Measurements from ENCODE around the gene PREB. TPM values are rescaled to one million over a fixed set of nuclear protein-coding genes. Genes with fewer than 3 reads are reported as not detected.
"Not testable (repeated sequence)": the region's sequence is repeated elsewhere in the genome, so short reads cannot be mapped to it uniquely, and the experiment has no call there.

Gene PREB
- total and polyA plus RNA-seq, 4 donors: 24.9 to 48.1 (median 44.2) TPM

DNA sequence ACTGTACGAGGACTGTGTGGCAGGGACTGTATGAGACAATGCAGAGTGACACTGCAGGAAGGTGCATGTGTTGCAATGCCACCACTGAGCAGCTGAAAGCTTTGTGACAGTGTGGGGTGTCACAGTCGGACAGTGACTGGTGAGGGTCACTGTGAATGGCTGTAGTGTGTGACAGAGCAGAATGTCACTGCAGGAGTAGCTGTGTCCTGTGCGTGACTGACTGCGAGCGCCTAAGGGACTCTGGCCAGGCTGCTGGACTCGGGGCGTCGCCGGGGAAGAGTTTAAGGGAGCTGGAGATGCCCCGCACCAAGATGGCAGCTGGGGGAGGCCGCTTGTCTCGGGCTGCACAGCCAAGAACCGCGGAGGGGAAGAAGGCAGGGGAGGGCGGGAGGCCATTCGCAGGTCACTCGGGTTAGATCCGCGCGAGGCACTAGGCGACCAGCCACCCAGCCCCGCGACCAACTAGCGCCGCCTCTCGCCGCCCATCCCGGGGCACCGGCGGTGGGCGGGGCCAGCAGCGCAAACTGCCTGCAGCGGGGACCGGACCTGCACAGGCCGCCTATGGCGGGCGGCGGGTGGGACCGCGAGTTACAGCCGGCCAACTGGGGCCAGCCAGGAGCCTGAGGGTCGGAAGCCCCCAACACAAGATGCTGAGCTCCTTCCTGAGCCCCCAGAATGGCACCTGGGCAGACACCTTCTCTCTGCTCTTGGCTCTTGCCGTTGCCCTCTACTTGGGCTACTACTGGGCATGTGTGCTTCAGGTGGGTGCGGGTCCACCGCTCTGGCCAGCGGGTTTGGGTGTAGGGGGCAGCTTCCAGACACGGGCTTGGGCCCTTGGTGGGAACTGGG is 10.9 kb downstream of the PREB start, which contains the start of gene ABHD1:
ABHD1 (plus strand) TSS at position 514 of the 849 bp plus-strand sequence; CDS start at position 648, 134 bp downstream.
- no peaks in the 10 kb centered on the region for H3K9me3 ChIP-seq (ENCODE audit: control insufficient read depth, low read length)
- H3K27me3 ChIP-seq (ENCODE audit: control insufficient read depth in 1 of 2, insufficient read depth in 2 of 2, low read length in 1 of 2): no peaks in the 10 kb centered on the region
- H3K27ac ChIP-seq (ENCODE audit: low read depth in 1 of 2, low read length in 2 of 2): no peak within 1 kb of the TSS
- H3K4me3 ChIP-seq (ENCODE audit: low read length in 2 of 2): peak within 1 kb of the TSS; percentile 14 to 29
- ATAC-seq (ENCODE audit: low FRiP score): peak; percentile 88
- no peaks in the 10 kb centered on the region for H3K4me1 ChIP-seq (ENCODE audit: control insufficient read depth in 1 of 2, insufficient read depth in 2 of 2, low read length in 2 of 2)
- intact Hi-C loops (cut with DNase I): no loop called here
- H3K36me3 ChIP-seq (ENCODE audit: control insufficient read depth in 1 of 2, insufficient read depth in 2 of 2, low read length in 1 of 2): no peaks in the 10 kb centered on the region
- peak; percentile 78 to 86 for DNase-seq
- WGBS, 2 donors: 6 to 7% methylated on average over 47 of the region's 47 CpGs

GRCh38 chr2:27122791-27123190 is 11.6 kb downstream of the PREB start:
- no peak for DNase-seq
- intact Hi-C loops (cut with DNase I): no loop called here
- Histone ChIP-seq H3K27ac (ENCODE audit: low read depth in 1 of 2, low read length in 2 of 2) (no peak overlapping the region), H3K9me3 (ENCODE audit: control insufficient read depth, low read length) (no peaks in the 10 kb centered on the region), H3K4me1 (ENCODE audit: control insufficient read depth in 1 of 2, insufficient read depth in 2 of 2, low read length in 2 of 2) (no peaks in the 10 kb centered on the region), H3K36me3 (ENCODE audit: control insufficient read depth in 1 of 2, insufficient read depth in 2 of 2, low read length in 1 of 2) (no peaks in the 10 kb centered on the region), H3K27me3 (ENCODE audit: control insufficient read depth in 1 of 2, insufficient read depth in 2 of 2, low read length in 1 of 2) (no peaks in the 10 kb centered on the region), H3K4me3 (ENCODE audit: low read length in 2 of 2) (no peak overlapping the region)
- 91 to 93% methylated on average over 7 of the region's 7 CpGs for WGBS, 2 donors
- no peak for ATAC-seq (ENCODE audit: low FRiP score)

- ATAC-seq (ENCODE audit: low FRiP score): no peak
- intact Hi-C loops (cut with DNase I): no loop called here
- no peak for DNase-seq
- no peaks in the 10 kb centered on the region for H3K9me3 ChIP-seq (ENCODE audit: control insufficient read depth, low read length)
- no peak overlapping the region for H3K27ac ChIP-seq (ENCODE audit: low read depth in 1 of 2, low read length in 2 of 2)
- no peaks in the 10 kb centered on the region for H3K4me1 ChIP-seq (ENCODE audit: control insufficient read depth in 1 of 2, insufficient read depth in 2 of 2, low read length in 2 of 2)
- 85 to 92% methylated on average over 2 of the region's 2 CpGs for WGBS, 2 donors
- no peaks in the 10 kb centered on the region for H3K36me3 ChIP-seq (ENCODE audit: control insufficient read depth in 1 of 2, insufficient read depth in 2 of 2, low read length in 1 of 2)
- H3K27me3 ChIP-seq (ENCODE audit: control insufficient read depth in 1 of 2, insufficient read depth in 2 of 2, low read length in 1 of 2): no peaks in the 10 kb centered on the region
- H3K4me3 ChIP-seq (ENCODE audit: low read length in 2 of 2): no peak overlapping the region
These were observed 12.5 kb downstream of the PREB start for GRCh38 chr2:27121906-27122305.

GRCh38 chr2:27119330-27119670 is 15.1 kb downstream of the PREB start:
- H3K4me3 ChIP-seq (ENCODE audit: low read length in 2 of 2); H3K9me3 ChIP-seq (ENCODE audit: control insufficient read depth, low read length); H3K27ac ChIP-seq (ENCODE audit: low read depth in 1 of 2, low read length in 2 of 2); ATAC-seq (ENCODE audit: low FRiP score); DNase-seq; H3K4me1 ChIP-seq (ENCODE audit: control insufficient read depth in 1 of 2, insufficient read depth in 2 of 2, low read length in 2 of 2); H3K36me3 ChIP-seq (ENCODE audit: control insufficient read depth in 1 of 2, insufficient read depth in 2 of 2, low read length in 1 of 2); H3K27me3 ChIP-seq (ENCODE audit: control insufficient read depth in 1 of 2, insufficient read depth in 2 of 2, low read length in 1 of 2); intact Hi-C loops (cut with DNase I): not testable (repeated sequence)
- WGBS, 2 donors: 74 to 75% methylated on average over 8 of the region's 8 CpGs

GRCh38 chr2:27118525-27119329 is 15.7 kb downstream of the PREB start, which contains the start of gene CGREF1:
Gene CGREF1, minus strand, starts transcription at chr2:27119128. Its CDS starts 14,762 bp downstream, at chr2:27104366.
- H3K4me3 ChIP-seq (ENCODE audit: low read length in 2 of 2): peak within 1 kb of the TSS in 1 of 2 donors; percentile 5
- H3K36me3 ChIP-seq (ENCODE audit: control insufficient read depth in 1 of 2, insufficient read depth in 2 of 2, low read length in 1 of 2): no peaks in the 10 kb centered on the region
- 3 to 4% methylated on average over 66 to 84 of the region's 84 CpGs for WGBS, 2 donors
- ATAC-seq (ENCODE audit: low FRiP score): no peak
- no peaks in the 10 kb centered on the region for H3K27me3 ChIP-seq (ENCODE audit: control insufficient read depth in 1 of 2, insufficient read depth in 2 of 2, low read length in 1 of 2)
- intact Hi-C loops (cut with DNase I): no loop called here
- DNase-seq: no peak
- no peaks in the 10 kb centered on the region for H3K9me3 ChIP-seq (ENCODE audit: control insufficient read depth, low read length)
- H3K4me1 ChIP-seq (ENCODE audit: control insufficient read depth in 1 of 2, insufficient read depth in 2 of 2, low read length in 2 of 2): no peaks in the 10 kb centered on the region
- H3K27ac ChIP-seq (ENCODE audit: low read depth in 1 of 2, low read length in 2 of 2): no peak within 1 kb of the TSS

DNA sequence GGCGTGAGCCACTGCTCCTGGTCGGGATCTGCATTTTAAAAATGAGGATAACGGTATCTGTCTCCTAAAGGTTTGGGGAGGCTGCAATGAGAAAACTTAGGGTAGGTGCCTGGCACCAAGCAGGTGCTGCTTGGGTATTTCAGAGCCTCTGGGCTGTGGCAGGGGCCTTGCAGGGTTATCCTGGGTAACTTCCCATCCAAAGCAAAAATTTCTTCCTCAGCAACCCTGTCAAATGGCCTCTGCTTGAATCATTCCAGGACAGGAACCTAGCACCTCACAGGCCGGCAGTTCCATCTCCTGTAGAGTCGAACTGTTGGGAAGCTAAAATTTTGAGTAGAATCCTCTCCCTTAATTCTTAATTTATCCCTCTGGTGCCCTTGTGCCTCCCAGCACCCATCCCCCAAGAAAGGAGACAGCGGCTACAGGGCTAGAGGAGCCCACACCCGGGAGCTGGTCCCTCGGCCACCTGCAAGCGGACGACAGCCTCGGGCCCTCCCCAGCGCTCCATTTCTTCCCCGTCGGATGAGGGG is 16.4 kb downstream of the PREB start:
- no peak overlapping the region for H3K4me3 ChIP-seq (ENCODE audit: low read length in 2 of 2)
- no peaks in the 10 kb centered on the region for H3K9me3 ChIP-seq (ENCODE audit: control insufficient read depth, low read length)
- no peak for ATAC-seq (ENCODE audit: low FRiP score)
- H3K4me1 ChIP-seq (ENCODE audit: control insufficient read depth in 1 of 2, insufficient read depth in 2 of 2, low read length in 2 of 2): no peaks in the 10 kb centered on the region
- H3K27me3 ChIP-seq (ENCODE audit: control insufficient read depth in 1 of 2, insufficient read depth in 2 of 2, low read length in 1 of 2): no peaks in the 10 kb centered on the region
- H3K36me3 ChIP-seq (ENCODE audit: control insufficient read depth in 1 of 2, insufficient read depth in 2 of 2, low read length in 1 of 2): no peaks in the 10 kb centered on the region
- intact Hi-C loops (cut with DNase I): no loop called here
- WGBS, 2 donors: 27 to 30% methylated on average over 14 of the region's 14 CpGs
- DNase-seq: no peak
- no peak overlapping the region for H3K27ac ChIP-seq (ENCODE audit: low read depth in 1 of 2, low read length in 2 of 2)

GRCh38 chr2:27115519-27115918 is 18.9 kb downstream of the PREB start:
- H3K27me3 ChIP-seq (ENCODE audit: control insufficient read depth in 1 of 2, insufficient read depth in 2 of 2, low read length in 1 of 2): no peaks in the 10 kb centered on the region
- no peaks in the 10 kb centered on the region for H3K9me3 ChIP-seq (ENCODE audit: control insufficient read depth, low read length)
- no peak for DNase-seq
- intact Hi-C loops (cut with DNase I): no loop called here
- H3K36me3 ChIP-seq (ENCODE audit: control insufficient read depth in 1 of 2, insufficient read depth in 2 of 2, low read length in 1 of 2): no peaks in the 10 kb centered on the region
- no peaks in the 10 kb centered on the region for H3K4me1 ChIP-seq (ENCODE audit: control insufficient read depth in 1 of 2, insufficient read depth in 2 of 2, low read length in 2 of 2)
- H3K27ac ChIP-seq (ENCODE audit: low read depth in 1 of 2, low read length in 2 of 2): no peak overlapping the region
- ATAC-seq (ENCODE audit: low FRiP score): no peak
- no peak overlapping the region for H3K4me3 ChIP-seq (ENCODE audit: low read length in 2 of 2)
- 68 to 76% methylated on average over 2 of the region's 2 CpGs for WGBS, 2 donors

- peak in 1 of 2 donors; percentile 21 for DNase-seq
- ATAC-seq (ENCODE audit: low FRiP score); H3K9me3 ChIP-seq (ENCODE audit: control insufficient read depth, low read length); H3K4me1 ChIP-seq (ENCODE audit: control insufficient read depth in 1 of 2, insufficient read depth in 2 of 2, low read length in 2 of 2); H3K27me3 ChIP-seq (ENCODE audit: control insufficient read depth in 1 of 2, insufficient read depth in 2 of 2, low read length in 1 of 2); H3K36me3 ChIP-seq (ENCODE audit: control insufficient read depth in 1 of 2, insufficient read depth in 2 of 2, low read length in 1 of 2); H3K4me3 ChIP-seq (ENCODE audit: low read length in 2 of 2); H3K27ac ChIP-seq (ENCODE audit: low read depth in 1 of 2, low read length in 2 of 2); intact Hi-C loops (cut with DNase I): not testable (repeated sequence)
- WGBS, 2 donors: 90 to 92% methylated on average over 47 to 49 of the region's 49 CpGs
These were observed 22.9 kb downstream of the PREB start for GRCh38 chr2:27111392-27112078.
